Measurements from ENCODE around the gene IGSF3.
"Not testable (repeated sequence)": the region's sequence is repeated elsewhere in the genome, so short reads cannot be mapped to it uniquely, and the experiment has no call there.

IGSF3 gene

DNA sequence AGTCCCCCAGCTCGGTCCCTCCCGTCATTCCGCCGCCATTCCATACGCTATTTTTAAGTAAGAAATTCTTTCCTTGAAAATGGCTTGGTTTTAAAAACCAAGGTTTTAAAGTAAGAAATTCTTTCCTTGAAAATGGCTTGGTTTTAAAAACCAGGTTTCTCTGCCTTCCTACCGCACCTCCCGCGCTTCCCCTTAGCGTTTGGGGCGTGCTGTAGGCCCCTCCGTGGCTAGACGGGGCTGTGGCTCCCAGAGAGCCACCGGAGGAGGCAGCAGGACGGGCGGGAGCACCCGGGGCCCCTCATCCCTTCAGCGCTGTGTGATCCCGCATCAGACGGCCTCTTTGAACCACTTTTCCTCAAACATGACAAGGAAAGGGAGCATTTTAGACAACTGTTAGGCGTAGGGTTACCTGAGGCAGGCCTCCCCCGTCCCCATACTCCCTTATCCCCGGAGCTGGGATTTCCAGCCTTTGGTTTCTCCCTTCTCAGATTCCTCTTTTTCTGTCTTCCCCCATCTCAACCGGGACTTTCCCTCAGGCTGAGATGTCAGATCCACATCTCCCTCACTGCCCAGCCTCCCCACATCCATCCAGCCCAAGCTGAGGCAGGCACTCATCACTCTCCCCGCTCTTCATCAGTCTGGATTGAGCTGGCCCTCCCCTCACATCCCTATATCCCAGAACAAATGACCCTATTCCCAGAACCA is 96.2 kb downstream of the IGSF3 start:
- DNase-seq = no peak

DNA sequence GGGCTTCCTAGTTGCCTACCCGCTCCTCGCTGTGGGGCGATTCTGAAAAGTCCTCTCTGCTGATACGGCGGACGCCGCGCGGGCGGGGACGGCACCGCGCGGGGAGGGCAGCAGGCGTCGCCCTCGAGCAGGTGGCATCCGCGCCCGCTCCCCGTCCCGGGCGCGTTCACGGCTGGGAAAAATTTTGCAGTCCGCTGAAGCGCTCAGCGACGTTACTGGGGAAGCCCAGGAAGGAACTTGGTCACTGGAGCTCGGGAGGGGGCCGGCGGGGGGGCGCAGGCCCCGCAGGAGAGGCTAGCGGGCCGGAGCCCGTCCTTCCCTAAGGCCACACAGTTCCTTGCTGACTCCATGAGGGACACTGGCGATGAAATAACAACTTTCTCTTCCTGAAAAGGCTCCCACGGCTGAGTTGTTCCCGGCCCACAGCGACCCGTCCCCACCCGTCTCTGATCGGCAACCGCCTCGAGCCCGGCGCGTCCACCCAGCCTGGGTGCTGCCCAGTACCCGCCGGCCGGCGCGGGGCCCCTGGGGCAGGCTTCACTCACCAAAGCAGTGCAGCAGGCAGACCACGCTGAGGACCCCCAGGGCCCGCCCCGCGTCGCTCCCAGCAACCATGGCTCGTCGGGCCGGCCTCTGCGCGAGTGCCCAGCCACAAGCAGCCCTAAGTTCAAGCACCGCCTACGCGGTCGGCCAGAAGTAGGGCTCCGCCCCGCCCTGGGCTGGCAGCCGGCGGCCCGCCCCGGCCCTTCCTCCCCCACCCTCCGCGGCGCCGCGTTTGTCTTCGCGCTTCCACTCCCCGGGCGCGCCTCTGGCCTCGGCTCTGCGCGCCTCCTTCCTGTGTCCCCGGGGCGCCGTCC is 96.9 kb downstream of the IGSF3 start, which contains the start of gene CD58:
Gene CD58 (minus strand): TSS at position 669 of the 857 bp plus-strand sequence. CDS start 54 bp downstream, at position 615.
- DNase-seq = peak; percentile 85

DNA sequence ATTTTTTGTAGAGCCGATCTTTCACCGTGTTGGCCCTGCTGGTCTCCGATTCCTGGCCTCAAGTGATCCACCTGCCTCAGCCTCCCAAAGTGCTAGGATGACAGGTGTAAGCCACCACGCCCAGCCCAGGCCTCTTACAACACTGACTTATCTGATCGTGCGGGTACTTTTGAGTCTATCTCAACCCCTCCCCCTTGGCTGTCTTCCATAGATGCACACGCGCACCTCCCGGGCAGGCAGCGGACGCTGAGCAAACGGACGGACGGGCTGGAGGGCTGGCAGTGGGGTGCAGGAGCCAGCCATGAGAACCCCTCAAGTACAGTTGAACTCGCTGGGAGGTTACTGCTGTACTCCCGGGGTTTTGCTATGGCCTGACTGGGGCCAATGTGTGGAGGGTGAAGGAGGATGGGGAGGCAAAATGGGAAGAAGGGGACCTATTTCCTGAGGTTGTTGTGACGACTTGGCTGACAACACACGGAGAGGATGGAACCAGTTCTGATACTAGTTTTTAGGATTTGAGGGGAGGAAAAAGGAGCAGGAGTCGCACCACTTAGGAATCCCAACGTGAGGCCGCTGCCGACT is 97.7 kb downstream of the IGSF3 start:
- peak; percentile 76 for DNase-seq

DNA sequence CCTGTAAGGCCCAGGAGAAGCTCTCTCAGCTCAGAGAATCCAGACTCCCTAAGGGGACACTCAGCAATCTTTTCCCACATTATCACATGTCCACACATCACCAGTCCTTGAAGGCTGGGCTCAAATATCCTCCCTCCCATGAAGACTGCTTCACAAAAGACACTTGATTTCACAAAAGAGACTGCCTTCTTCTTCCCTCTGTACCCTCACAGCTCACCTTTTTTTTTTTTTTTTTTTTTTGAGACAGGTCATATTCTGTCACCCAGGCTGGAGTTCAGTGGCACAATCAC is 98.2 kb downstream of the IGSF3 start:
- DNase-seq = no peak

DNA sequence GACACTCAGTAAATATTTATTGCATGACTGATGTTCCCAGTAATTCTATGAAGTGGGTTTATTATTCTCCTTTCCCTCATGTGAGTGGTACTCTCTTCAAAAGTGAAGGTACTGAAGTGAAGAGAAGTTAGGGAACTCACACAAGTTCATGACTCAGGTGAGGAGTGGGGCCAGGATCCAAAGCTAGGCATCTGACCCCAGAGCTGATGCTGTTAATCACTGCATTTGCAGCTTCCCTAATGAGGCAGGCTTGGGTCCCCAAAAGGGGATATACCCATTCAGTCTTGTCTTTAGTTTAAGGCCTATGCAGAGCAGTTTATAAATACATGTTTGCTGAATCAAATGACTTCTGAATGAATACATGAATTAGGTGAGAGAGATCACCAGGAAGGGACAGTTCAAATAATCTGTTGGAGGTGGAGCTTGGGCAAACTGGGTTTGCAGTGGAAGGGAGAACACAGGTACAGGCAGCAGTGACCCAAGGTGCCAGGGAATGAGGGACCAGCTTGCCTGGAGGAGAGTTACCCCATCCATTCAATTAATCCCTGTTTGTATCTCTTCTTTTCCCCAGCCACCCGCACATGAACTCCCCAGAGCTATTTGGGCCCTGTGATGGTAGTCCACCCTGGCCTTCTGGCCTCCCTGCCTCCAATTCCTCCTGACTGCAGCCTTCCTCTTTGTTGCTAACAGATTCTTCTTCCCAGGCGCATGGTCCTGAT is 98.7 kb downstream of the IGSF3 start:
- DNase-seq = no peak

DNA sequence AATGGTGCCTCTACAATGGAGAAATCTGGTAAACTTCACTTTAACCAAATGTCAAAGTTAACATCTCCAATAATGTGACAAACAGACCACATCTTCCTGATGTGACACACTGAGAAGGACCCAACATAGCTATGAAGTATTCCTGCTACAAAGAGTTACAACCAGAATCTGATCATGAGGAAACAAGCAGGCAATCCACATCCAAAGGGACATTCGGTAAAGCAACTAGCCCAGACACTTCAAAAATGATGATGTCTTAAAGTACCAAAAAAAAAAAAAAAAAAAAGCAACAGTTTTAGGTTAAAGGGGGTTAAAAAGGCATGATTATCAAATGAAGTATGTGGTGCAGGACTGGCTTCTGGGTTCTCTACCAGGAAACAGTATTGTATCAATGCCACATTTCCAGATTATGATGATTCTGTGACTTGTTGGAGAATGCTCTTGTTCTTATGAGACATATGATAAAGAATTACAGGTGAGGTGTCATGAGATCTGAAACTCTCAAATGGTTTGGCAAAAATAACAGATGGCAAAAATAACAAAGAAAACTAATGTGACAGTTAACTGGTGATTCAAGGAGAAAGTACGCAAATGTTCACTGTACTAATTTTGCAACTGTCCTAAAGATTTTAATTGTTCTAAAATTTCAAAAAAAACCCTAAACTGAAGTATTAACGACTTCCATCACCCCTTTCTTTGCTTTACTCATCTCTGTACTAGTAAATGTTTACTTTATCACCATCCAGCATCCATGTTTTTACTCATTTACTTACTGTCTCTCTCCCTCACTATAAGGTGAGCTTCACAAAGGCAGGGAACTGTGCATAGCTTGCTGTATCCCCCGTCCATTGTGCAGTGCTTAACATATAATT is 99.5 kb downstream of the IGSF3 start:
- DNase-seq = no peak

DNA sequence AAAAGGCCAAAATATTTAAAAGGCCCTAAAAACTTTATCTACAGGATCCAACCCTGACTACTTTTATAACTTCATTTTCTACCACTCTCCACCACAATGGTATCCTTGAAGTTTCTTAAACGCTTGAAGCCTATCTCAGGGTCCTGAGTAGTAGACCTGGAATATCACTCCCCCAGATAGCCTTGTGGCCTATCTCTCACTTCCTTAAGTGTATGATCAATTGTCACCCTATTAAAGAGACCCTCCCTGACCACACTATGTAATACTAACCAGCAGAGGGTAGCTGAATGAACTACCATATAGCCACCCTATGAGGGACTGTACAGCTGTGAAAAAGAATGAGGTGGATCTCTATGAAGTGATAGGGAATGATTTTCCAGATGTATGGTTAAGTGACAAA is 102.3 kb downstream of the IGSF3 start:
- no peak for DNase-seq

DNA sequence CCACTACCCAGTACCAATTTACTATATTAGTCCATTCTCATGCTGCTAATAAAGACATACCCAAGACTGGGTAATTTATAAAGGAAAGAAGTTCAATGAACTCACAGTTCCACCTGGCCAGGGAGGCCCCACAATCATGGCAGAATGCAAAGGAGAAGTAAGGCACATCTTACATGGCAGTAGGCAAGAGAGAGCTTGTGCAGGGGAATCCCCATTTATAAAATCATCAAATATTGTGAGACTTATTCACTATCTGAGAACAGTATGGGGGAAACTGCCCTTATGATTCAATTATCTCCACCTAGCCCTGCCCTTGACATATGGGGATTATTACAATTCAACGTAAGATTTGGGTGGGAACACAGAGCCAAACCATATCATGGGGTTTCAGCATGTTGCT is 103.1 kb downstream of the IGSF3 start:
- DNase-seq = no peak

DNA sequence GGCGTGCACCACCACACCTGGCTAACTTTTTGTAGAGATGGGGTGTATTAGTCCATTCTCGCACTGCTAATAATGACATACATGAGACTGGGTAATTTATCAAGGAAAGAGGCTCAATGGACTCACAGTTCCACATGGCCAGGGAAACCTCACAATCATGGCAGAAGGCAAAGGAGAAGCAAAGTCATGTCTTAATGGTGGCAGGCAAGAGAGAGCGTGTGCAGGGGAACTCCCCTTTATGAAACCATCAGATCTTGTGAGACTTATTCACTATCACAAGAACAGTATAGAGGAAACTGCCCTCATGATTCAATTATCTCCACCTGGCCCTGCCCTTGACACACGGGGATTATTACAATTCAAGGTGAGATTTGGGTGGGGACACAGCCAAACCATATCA is 105.1 kb downstream of the IGSF3 start:
- not testable (repeated sequence) for DNase-seq

DNA sequence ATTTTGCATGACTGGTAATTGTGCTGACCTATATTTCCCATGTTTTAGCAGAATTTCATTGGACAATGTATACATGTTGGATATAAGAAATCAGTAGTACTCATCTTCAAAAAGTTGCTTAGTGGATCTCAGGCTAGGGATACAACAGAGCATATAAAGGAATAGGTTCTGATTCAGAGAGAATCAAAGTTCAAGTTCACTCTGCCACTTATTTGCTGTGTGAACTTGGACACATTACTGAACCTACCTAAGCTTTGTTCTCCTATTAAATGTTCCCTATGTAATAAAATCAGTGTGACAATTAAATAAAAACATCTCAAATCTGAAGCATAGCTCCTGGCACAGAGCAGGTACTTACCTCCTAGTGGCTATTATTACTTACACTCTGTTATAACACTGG is 106.0 kb downstream of the IGSF3 start:
- DNase-seq = no peak

DNA sequence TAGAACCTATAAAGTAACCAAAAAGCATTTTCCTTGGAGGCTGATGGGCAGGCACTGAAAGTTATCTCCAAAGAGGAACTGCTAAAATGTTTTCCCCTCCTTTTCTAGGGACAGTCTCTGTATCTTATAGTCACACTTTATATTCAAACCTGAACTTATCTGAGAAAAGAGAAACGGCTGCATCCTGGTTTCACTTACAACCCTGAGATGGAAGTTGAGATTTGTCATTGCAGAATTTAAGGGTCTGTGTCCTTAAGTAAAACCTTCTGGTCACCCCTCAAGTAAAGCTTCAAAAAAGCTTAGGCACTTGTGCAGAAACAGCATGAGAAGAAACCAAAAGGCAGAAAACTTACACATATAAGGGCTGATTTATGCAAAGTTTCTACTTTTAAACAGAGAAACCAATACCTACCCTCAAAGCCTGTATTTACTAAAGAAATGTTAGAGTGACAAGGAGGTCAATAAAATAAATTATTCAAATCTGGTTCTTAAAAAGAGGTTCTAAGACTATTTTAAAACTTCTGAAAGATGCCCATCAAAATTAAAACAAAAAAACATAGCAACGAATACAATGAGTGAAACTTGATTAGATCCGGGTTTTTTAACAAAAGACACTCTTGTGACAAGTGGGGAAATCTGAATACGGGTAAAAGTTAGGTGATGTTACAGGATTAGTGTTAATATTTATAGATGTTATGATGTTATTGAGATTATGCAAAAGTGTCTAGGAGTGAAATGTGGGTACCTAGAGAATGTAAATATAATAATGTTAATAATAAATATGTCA is 106.6 kb downstream of the IGSF3 start:
- no peak for DNase-seq

DNA sequence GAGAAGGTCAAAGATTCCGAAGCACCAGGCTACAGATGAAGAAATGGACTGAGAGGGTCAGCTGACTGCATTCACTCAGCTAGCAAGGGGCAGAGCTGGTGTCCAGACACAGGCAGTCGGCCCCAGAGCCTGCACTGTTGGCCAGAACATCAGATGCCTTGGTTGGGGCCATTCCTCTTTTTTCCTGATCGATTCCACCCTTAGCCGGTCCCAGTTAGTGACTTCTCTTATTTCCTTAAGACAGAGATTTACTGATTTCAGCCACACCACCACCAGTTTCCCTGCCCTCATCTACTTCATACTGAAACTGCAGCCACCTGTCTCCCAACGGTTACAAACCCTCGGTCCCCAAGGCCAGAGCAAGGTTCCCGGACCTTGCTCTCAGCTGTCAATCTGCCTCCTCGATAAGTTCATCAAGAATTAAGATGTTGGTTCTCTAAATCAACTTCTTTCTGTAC is 108.2 kb downstream of the IGSF3 start:
- no peak for DNase-seq

DNA sequence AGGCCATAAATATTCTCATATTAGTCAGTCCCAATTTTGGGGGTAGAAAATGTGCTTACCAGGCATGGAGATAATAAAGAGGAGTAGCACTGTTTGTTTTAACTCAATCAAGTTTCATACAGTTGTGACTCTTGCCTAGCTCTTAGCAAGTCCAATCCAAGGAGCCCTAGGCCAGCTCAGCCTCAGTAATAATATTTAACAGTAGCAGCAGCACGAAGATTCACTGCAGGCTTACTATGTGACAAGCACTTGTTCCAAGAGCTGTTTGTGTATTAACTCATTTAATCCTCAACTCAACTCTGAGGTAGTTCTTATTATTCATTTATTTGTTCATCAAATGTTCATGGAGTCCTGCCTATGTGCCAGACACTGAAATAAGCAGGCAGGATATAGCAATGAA is 109.0 kb downstream of the IGSF3 start:
- DNase-seq = no peak

DNA sequence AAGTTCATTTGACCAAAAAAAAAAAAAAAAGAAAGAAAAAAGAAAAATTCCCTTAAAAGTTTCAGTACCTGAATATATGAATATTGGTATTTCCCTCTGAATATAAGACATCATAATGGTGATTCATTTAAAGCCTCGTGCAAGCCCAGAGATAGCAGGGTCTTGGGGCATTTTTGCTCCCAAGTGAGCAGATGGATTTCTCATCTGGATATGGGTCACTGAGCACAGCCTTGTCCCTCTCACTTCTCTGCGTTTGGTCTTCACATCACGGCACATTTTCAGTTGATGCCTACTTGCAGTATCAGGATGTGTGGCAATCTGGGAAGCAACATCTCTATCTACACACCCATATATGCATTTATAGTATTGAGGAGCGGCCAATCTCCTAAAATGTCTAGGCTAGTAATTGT is 109.4 kb downstream of the IGSF3 start:
- no peak for DNase-seq

DNA sequence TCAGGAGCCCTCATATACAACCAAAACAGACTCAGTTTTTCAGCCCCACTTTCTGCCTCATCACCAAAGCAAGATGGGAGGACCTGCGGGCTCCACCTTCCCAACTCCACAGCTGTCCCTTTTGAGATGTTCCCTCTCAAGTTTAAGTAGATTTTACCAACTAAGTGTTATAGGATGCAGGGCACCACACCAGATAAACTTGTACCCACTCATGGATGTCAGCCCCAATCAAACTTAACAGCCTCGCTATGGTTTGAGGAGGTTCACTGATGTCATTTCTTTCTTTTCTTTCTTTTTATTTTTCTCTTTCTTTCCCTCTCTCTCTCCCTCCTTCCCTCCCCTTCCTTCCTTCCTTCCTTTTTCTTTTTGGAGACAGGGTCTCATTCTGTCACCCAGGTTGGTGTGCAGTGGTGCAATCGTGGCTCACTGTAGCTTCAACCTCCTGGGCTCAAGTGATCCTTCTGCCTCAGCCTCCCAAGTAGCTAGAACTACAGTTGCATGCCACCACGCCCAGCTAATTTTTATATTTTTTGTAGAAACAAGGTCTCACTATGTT is 110.1 kb downstream of the IGSF3 start:
- DNase-seq = no peak

DNA sequence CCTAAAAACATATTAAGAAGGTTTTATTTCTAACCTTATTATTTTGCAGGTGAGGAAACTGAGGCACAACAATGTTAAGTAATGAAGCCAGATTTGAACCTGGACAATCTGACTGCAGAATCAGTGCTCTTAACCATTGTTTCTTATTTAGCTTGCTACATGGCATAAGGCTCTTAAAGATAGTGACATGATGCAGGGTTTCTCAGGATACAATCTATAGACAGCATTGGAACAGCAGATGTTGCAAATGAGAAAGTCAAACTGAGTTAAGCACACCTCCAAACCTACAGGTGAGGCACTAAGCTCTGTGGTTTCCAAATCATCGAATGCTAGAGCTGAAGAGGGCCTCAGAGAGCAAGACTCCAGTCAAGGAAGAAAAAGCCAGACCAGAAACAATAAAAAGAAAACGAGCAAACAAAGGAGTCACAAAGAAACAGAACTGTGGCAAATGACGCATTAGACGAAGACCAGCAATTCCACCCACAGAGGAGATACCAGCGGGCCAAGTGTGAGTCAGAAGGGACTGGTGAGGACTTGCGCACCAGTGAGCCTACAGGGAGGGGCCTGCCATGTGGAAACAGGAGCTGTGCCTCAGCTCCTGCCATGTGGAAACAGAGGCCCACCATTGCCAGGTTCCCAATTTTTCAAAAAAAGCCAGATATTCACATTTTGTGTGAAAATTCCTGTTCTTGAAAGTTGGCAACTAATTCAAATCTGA is 111.1 kb downstream of the IGSF3 start:
- peak; percentile 78 for DNase-seq

DNA sequence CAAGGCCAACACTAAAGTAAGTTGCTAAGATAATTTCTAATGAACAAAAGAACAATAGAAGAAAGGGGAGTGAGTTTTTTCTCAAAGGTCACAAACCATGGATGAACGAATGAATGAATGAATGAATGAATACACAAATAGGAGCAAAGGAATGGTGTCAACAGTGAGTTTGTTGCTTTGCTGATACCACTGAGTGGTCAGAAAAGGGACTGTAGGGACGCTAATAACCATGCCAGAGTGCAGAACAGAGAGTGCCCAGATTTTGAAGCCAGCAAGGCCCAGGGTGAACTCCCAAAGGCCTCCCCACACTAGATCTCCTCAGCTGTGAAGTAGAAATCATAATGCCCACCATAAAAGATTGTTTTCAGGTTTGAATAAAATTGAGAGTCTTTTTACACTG is 112.6 kb downstream of the IGSF3 start:
- no peak for DNase-seq

DNA sequence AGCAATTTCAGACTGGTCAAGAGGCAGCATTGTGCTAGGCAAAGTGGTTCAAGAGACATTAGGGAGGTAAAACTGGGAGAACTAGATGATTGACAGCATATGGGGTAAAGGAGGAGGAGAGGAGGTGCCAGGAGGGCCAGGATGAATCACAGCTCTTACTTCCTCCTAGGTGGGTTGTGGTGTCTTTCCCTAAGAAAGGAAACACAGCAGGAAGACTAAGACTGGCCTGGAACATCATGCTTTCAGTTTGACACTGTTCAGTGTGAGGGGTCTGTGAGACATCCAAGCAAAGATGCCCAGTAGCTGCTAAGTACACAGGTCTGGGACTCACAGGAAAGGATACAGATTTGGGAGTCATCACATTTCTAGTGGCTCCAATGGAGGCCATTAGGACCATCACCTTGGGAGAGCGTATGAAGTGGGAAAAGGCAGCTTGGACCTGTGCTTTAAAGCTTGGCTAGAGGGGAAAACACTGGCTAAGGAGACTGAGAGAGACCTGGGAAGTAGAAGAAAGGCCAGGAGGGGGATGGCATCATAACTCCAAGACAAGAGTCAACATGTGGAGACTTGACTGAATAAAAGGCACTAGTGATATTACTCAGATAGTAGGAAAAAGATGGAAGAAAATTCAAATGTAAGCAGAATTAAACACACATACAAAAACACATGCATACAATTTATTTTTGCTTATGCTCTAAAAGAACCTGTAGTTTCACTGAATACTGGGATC is 114.0 kb downstream of the IGSF3 start:
- DNase-seq = no peak

DNA sequence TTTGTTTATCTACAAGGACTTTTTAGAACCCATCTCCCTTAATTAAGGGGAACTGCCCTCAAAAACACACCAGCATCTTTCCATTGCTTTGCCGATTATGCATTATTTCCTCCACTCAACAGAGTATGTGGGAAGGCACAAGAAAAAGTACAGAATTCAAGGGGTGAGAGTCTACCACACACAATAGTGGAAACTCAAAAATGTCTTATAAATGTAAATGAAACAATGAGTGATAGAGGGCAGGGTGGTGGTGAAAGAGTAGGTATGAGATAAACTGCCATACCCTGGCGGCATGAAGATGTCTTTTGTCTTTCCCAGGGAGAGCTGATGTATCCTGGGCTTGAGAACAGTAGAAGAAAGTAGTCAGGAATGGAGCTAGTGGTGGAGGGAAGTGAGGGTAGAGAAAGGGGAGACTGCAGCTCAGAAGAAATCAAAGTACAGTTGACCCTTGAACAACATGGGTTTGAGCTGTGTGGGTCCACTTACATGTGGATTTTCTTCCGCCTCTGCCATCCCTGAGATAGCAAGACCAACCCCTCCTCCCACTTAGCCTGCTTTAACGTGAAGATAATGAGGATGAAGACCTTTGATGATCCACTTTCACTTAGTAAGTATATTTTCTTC is 121.1 kb downstream of the IGSF3 start:
- DNase-seq = no peak
